Vagina (tissue), 2 donors: ENCODE measurements around the gene CAMSAP1.

ENCODE experiments used
- POLR2A ChIP-seq, 2 donors: fragments of 450-650 bp; IDR thresholded peaks; one replicate each; pipeline ENCODE4 v1.6.1; 2017; ENCODE audit warnings: antibody characterized with exemption in 2 of 2, mild to moderate bottlenecking in 2 of 2, moderate library complexity in 2 of 2
- TF ChIP-seq, protein P1 (sequence below), 3 experiments: fragments of 450-650 bp in 2 of 3; fragments of 200-600 bp in 1 of 3; sonication (generic) in 1 of 3; IDR thresholded peaks; one replicate each; pipeline ENCODE4 v1.5.1; 2017 to 2019; ENCODE audit warnings: antibody characterized with exemption in 3 of 3, mild to moderate bottlenecking in 2 of 3, moderate library complexity in 2 of 3

DNA sequence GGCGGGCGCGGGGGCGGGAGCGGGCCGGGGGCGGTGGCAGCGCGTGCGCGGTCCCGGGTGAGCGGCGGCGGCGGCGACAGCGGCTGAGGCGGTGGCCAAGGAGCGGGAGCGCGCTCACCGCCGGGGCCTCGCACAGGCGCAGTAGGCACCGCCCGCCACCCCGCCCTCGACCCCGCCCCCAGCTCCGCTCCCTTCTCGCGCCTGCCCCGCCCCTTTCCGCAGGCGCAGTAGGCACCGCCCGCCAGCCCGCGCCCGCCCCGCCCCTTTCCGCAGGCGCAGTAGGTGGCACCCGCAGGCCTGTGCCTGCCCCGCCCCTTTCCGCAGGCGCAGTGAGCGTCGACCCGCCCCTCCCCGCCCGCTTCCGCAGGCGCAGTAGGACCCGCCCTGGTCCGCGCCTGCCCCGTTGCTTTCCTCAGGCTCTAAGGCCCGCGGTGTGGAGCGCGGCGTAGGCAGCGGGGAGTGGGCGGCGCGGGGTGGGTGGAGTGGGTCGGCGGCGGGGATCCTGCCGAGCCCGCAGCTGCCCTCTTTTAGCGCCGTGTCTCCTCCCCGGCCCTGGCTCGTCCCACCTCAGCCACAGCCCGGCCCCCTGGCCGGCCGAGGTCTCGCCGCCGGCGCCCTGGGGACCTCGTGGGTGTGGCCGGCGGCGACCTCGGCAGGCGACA is at the start of gene CAMSAP1:
- TF ChIP-seq, protein P1, sequence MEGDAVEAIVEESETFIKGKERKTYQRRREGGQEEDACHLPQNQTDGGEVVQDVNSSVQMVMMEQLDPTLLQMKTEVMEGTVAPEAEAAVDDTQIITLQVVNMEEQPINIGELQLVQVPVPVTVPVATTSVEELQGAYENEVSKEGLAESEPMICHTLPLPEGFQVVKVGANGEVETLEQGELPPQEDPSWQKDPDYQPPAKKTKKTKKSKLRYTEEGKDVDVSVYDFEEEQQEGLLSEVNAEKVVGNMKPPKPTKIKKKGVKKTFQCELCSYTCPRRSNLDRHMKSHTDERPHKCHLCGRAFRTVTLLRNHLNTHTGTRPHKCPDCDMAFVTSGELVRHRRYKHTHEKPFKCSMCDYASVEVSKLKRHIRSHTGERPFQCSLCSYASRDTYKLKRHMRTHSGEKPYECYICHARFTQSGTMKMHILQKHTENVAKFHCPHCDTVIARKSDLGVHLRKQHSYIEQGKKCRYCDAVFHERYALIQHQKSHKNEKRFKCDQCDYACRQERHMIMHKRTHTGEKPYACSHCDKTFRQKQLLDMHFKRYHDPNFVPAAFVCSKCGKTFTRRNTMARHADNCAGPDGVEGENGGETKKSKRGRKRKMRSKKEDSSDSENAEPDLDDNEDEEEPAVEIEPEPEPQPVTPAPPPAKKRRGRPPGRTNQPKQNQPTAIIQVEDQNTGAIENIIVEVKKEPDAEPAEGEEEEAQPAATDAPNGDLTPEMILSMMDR (IDR thresholded peaks at IDR 0.05), result no peak
- TF ChIP-seq POLR2A (IDR thresholded peaks at IDR 0.05), result peak in 1 of 2 donors; percentile 26
